ENCODE results near the gene TUT7. TPM values are rescaled to one million over a fixed set of nuclear protein-coding genes. Genes with fewer than 3 reads are reported as not detected.

Gene TUT7
- total and polyA plus RNA-seq, 2 of the 4 experiments (the other 2 are of a cell fraction): 13.3 to 33.3 TPM

- no peak overlapping the region for H3K23ac ChIP-seq (ENCODE audit: low read depth, low read length)
- no CpG with 5 or more reads among the region's 3 CpGs for WGBS, 2 experiments (ENCODE audit: extremely low coverage in 2 of 2, insufficient read length in 1 of 2)
- H3K79me1 ChIP-seq (ENCODE audit: low read depth in 1 of 2, low read length in 2 of 2): no peaks in the 10 kb centered on the region
- H4K5ac ChIP-seq (ENCODE audit: low read depth, low read length): no peak overlapping the region
- no peaks in the 10 kb centered on the region for H3K27me3 ChIP-seq (ENCODE audit: control insufficient read depth, insufficient read depth, low read length)
- H2AK5ac ChIP-seq (ENCODE audit: low read depth, low read length): no peak overlapping the region
- H3K27ac ChIP-seq (ENCODE audit: insufficient read depth, low read length): no peak overlapping the region
- in situ Hi-C loops (cut with MboI; ENCODE audit: low sequenced_read_pairs): no loop called here
- ChIA-PET POLR2A (ENCODE audit: unreplicated experiment) (no interaction called here), CTCF (no interaction called here)
- no peak overlapping the region for H3K4me3 ChIP-seq (ENCODE audit: insufficient read depth, low read depth, low read length)
- no peak overlapping the region for H4K8ac ChIP-seq (ENCODE audit: low read depth in 2 of 2, low read length in 2 of 2)
- no peak overlapping the region for H2AK9ac ChIP-seq (replicated peaks; ENCODE audit: low read depth, low read length, poor library complexity)
- dilution Hi-C loops (cut with HindIII; ENCODE audit: low sequenced_read_pairs, unreplicated experiment): no loop called here
- intact Hi-C loops (cut with micrococcal nuclease): no loop called here
- H3K4me1 ChIP-seq (ENCODE audit: control insufficient read depth, insufficient read depth, low read length): no peaks in the 10 kb centered on the region
- no peaks in the 10 kb centered on the region for H3K9me1 ChIP-seq (ENCODE audit: insufficient read depth, low read length)
- H3K18ac ChIP-seq (ENCODE audit: low read depth, low read length): no peak overlapping the region
- no peaks in the 10 kb centered on the region for H4K20me1 ChIP-seq (ENCODE audit: insufficient read depth, low read length)
- peak; percentile 78 for ATAC-seq (ENCODE audit: low read depth)
- no peak overlapping the region for H4K91ac ChIP-seq (ENCODE audit: insufficient read depth, low read depth, low read length)
- TF ChIP-seq CHD1 (IDR thresholded peaks at IDR 0.05; ENCODE audit: low read depth, low read length) (no peak), POLR2A (IDR thresholded peaks at IDR 0.05; ENCODE audit: low read depth, low read length) (no peak), MAZ (IDR thresholded peaks at IDR 0.05; ENCODE audit: borderline replicate concordance, low read depth, low read length) (no peak), BHLHE40 (IDR thresholded peaks at IDR 0.05; ENCODE audit: low read depth, low read length) (no peak), FOS (IDR thresholded peaks at IDR 0.05; ENCODE audit: low read depth, low read length) (0 out of 2 replicates have a peak, but pooled peaks have one; percentile 26), CEBPB (IDR thresholded peaks at IDR 0.05; ENCODE audit: low read depth, low read length) (peak; percentile 88), SMC3 (IDR thresholded peaks at IDR 0.05; ENCODE audit: low read depth, low read length) (no peak), USF2 (IDR thresholded peaks at IDR 0.05; ENCODE audit: low read depth, low read length) (no peak)
- H2BK15ac ChIP-seq (ENCODE audit: low read depth, low read length): no peak overlapping the region
- H2BK5ac ChIP-seq (ENCODE audit: low read depth, low read length, poor library complexity, severe bottlenecking): peak overlapping the region; percentile 30
- H2BK20ac ChIP-seq (ENCODE audit: low read depth, low read length): no peak overlapping the region
- H2AFZ ChIP-seq (replicated peaks; ENCODE audit: low read length, poor library complexity): no peak overlapping the region
- no peak overlapping the region for H2BK120ac ChIP-seq (ENCODE audit: low read depth, low read length)
- no TSS peak for BruUV-seq (replicated peaks)
- peaks cover 17% of the 10 kb centered on the region for H3K9me3 ChIP-seq (ENCODE audit: control insufficient read depth, insufficient read depth, low read length)
- no peak overlapping the region for H3K4ac ChIP-seq (ENCODE audit: low read depth, low read length)
- no peak overlapping the region for H3K9ac ChIP-seq (ENCODE audit: low read depth, low read length)
- H3K56ac ChIP-seq (ENCODE audit: extremely low read depth, insufficient read depth, low read length): no peak overlapping the region
- no peak overlapping the region for H3K4me2 ChIP-seq (ENCODE audit: low read depth, low read length)
- H3K14ac ChIP-seq (replicated peaks; ENCODE audit: low read depth, low read length): no peak overlapping the region
- no peaks in the 10 kb centered on the region for H3K36me3 ChIP-seq (ENCODE audit: control insufficient read depth, insufficient read depth, low read length)
- DNase-seq: peak; percentile 83
These were observed 14.8 kb upstream of the TUT7 start for GRCh38 chr9:86368871-86369521.
